G401.6 (cell line): ENCODE data around the gene NANP.

ENCODE experiments used
- FAIRE-seq: peaks from 2 replicates; lab custom pipeline; 2012; peaks lifted over from hg19 to GRCh38; lab: Jason Lieb, UNC

Gene NANP

DNA sequence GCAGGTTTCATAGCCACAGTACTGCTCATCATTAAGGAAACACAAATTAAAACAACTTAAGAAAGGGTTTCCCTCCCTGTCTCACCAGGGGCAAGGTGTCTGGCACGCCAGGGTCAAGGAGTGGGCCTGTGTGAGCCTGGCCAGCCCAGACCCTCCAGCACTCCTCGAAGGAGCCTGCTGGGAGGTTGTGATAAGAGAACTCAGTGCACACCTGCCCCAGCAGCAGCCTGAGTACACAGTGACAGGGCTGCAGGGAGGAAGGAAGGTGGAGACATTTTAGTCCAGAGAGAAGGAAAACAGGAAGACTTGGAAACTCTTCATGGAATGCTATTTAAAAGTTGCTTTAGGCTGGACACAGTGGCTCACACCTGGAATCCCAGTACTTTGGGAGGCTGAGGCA lies 52.6 kb downstream of the NANP start:
- FAIRE-seq: no peak

DNA sequence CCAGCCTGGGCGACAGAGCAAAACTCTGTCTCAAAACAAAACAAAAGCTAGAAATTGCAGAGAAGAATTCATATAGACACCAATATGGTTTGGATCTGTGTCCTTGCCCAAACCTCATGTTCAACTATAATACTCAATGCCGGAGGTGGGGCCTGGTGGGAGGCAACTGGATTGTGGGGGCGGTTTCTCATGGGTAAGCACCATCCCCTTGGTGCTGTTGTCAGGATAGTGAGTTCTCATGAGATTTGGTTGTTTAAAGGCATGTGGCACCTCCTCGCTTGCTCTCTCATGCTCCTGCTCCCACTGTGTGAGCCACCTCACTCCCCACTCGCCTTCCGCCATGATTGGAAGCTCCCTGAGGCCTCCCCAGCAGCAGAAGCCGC lies 53.7 kb downstream of the NANP start:
- no peak for FAIRE-seq

DNA sequence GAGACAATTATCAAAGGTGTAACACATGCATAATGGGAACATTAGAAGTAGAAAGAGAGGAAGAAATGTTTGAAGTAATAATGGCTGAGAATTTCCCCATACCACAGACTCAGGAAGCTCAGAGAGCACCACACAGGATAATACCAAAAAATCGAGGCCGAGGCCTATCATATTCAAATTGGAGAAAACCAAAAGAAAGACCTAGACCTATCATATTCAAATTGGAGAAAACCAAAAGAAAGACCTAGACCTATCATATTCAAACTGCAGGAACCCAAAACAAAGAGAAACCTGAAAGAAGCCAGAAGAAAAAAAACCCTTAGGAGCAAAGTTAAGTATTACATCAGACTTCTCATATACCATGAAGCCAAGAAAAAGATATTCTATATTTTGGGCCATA lies 56.5 kb downstream of the NANP start:
- no peak for FAIRE-seq

DNA sequence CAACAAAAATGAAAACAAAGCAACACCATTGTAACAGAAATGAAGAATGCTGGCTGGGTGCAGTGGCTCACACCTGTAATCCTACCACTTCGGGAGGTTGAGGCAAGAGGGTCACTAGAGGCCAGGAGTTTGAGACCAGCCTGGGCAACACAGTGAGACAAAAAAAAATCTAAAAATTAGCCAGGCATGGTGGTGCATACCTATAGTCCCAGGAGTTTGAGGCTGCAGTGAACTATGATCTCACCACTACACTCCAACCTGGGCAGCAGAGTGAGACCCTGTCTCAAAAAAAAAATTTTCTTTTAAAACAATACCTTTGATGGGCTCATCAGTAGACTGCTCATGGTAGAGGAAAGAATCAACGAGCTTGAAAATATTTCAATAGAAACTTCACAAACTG lies 57.0 kb downstream of the NANP start:
- no peak for FAIRE-seq

DNA sequence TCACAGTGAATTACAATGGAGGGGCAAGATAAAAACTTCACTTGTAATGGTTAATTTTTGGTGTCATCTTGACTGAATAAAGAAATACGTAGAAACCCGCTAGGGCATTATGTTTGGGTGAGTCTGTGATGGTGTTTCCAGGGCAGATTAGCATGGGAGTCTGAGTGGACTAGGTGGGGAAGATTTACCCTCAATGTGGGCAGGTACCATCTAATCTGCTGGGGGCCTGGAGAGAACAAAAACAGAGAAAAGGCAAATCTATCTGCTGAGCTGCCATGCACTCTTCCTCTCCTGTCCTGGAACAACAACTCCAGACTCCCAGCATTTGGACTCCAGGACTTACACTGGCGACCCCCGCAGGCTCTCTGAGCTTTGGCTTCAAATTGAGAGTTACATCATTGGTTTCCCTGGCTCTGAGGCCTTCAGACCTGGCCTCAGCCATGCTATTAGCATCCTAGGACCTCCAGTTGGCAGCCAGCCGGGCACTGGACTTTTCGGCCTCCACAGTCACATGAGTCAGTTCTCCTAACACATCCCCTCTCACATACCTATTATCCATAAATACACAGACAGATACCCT lies 58.1 kb downstream of the NANP start:
- FAIRE-seq: no peak

GRCh38 chr20:25563876-25564275 lies 59.9 kb downstream of the NANP start:
- FAIRE-seq: no peak

DNA sequence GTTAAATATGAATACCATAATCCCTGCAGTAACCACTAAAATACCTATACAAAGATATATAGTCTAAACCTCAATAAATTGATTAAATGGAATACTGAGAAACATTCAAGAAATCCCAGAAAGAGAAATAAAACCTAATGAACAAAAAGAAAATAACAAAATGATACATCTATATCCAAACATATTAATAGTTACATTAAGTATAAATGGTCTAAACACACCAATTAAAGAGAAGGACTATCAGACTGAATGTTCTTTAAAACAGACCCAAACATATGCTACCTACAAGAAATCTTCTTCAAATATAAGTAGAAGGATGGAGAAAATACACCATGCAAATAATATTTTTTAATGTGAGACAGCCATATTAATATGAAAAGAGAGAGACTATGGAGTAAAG lies 60.5 kb downstream of the NANP start:
- FAIRE-seq: peak; percentile 15
